H9 (cell line): ENCODE data around the gene STX11. TPM values are rescaled to one million over a fixed set of nuclear protein-coding genes. Genes with fewer than 3 reads are reported as not detected.

Experiments used
- DNase-seq: peaks from one replicate; pipeline ENCODE4 v3.0.0-alpha.2; 2017
- H2AFZ ChIP-seq: one replicate; pipeline ENCODE4 v1.6.1; 2013; ENCODE audit warnings: mild to moderate bottlenecking, low read length, control low read depth, moderate library complexity
- H2AK5ac ChIP-seq: 2 replicates; pipeline ENCODE4 v1.6.1; 2013; ENCODE audit warnings: low read length, control low read depth, mixed read lengths; ENCODE audit not compliant: insufficient read length
- H2BK120ac ChIP-seq: one replicate; pipeline ENCODE4 v1.6.1; 2013; ENCODE audit warnings: low read depth, mild to moderate bottlenecking, low read length, control low read depth, inconsistent platforms; ENCODE audit not compliant: poor library complexity, severe bottlenecking
- H2BK12ac ChIP-seq: 2 replicates; pipeline ENCODE4 v1.6.1; 2013; ENCODE audit warnings: low read length, control low read depth, mixed read lengths, low read depth; ENCODE audit not compliant: insufficient read length
- H2BK15ac ChIP-seq: 2 replicates; pipeline ENCODE4 v1.6.1; 2013; ENCODE audit warnings: low read depth, low read length, control low read depth
- H2BK20ac ChIP-seq: one replicate; pipeline ENCODE4 v1.6.1; 2013; ENCODE audit warnings: low read depth, mild to moderate bottlenecking, low read length, control low read depth, inconsistent platforms; ENCODE audit not compliant: poor library complexity, severe bottlenecking
- H2BK5ac ChIP-seq: 2 replicates; pipeline ENCODE4 v1.6.1; 2013; ENCODE audit warnings: low read length, control low read depth, mixed read lengths; ENCODE audit not compliant: insufficient read length
- H3K14ac ChIP-seq: 2 replicates; pipeline ENCODE4 v1.6.1; 2013; ENCODE audit warnings: low read length, control low read depth; ENCODE audit not compliant: insufficient read depth
- H3K18ac ChIP-seq: 2 replicates; pipeline ENCODE4 v1.6.1; 2013; ENCODE audit warnings: low read depth, mild to moderate bottlenecking, mixed read lengths, low read length, control low read depth; ENCODE audit not compliant: insufficient read length
- H3K23ac ChIP-seq: 2 replicates; pipeline ENCODE4 v1.6.1; 2013; ENCODE audit warnings: low read length, control low read depth, mixed read lengths, low read depth; ENCODE audit not compliant: insufficient read length
- H3K23me2 ChIP-seq: 2 replicates; pipeline ENCODE4 v1.6.1; 2013; ENCODE audit warnings: low read depth, mild to moderate bottlenecking, mixed read lengths, low read length, control low read depth; ENCODE audit not compliant: insufficient read length, poor library complexity, severe bottlenecking
- H3K27ac ChIP-seq: 2 replicates; pipeline ENCODE4 v1.5.1; 2013; ENCODE audit warnings: low read length, control low read depth, mixed read lengths, low read depth; ENCODE audit not compliant: insufficient read length
- H3K27me3 ChIP-seq: 2 replicates; pipeline ENCODE4 v1.6.1; 2013; ENCODE audit warnings: low read length, control low read depth, inconsistent platforms; ENCODE audit not compliant: insufficient read depth
- H3K4ac ChIP-seq: 2 replicates; pipeline ENCODE4 v1.6.1; 2013; ENCODE audit warnings: low read depth, mild to moderate bottlenecking, control low read depth, inconsistent platforms, low read length, moderate library complexity
- H3K4me1 ChIP-seq: 2 replicates; pipeline ENCODE4 v1.6.1; 2013; ENCODE audit warnings: low read length, control low read depth, inconsistent platforms; ENCODE audit not compliant: insufficient read depth
- H3K4me2 ChIP-seq: 2 replicates; pipeline ENCODE4 v1.6.1; 2013; ENCODE audit warnings: low read length, control low read depth, mixed read lengths; ENCODE audit not compliant: insufficient read length, insufficient read depth
- H3K56ac ChIP-seq: 2 replicates; pipeline ENCODE4 v1.6.1; 2013; ENCODE audit warnings: low read depth, mild to moderate bottlenecking, mixed read lengths, low read length, control low read depth; ENCODE audit not compliant: insufficient read length
- H3K79me1 ChIP-seq: 2 replicates; pipeline ENCODE4 v1.6.1; 2013; ENCODE audit warnings: low read depth, mild to moderate bottlenecking, moderate library complexity, low read length, control low read depth, inconsistent platforms; ENCODE audit not compliant: insufficient read depth, poor library complexity, severe bottlenecking
- H3K79me2 ChIP-seq: 2 replicates; pipeline ENCODE4 v1.6.1; 2013; ENCODE audit warnings: low read length, control low read depth, inconsistent platforms; ENCODE audit not compliant: insufficient read depth
- H3K9ac ChIP-seq: 2 replicates; pipeline ENCODE4 v1.6.1; 2013; ENCODE audit warnings: low read length, control low read depth, mixed read lengths; ENCODE audit not compliant: insufficient read length; ENCODE audit errors: extremely low read depth
- H3K9me3 ChIP-seq: one replicate; pipeline ENCODE4 v1.6.1; 2013; ENCODE audit warnings: low read depth, low read length, inconsistent platforms; ENCODE audit not compliant: control insufficient read depth
- H3T11ph ChIP-seq: one replicate; pipeline ENCODE4 v1.6.1; 2013; ENCODE audit warnings: mild to moderate bottlenecking, low read length, control low read depth, inconsistent platforms
- H4K20me1 ChIP-seq: one replicate; pipeline ENCODE4 v1.6.1; 2013; ENCODE audit not compliant: control insufficient read depth, insufficient read length, insufficient read depth
- H4K5ac ChIP-seq: 2 replicates; pipeline ENCODE4 v1.6.1; 2013; ENCODE audit warnings: low read depth, mild to moderate bottlenecking, mixed read lengths, low read length, control low read depth; ENCODE audit not compliant: insufficient read length
- H4K8ac ChIP-seq: replicated peaks from 2 replicates; pipeline ENCODE4 v1.6.1; 2013; ENCODE audit warnings: low read length, control low read depth, mixed read lengths, low read depth; ENCODE audit not compliant: insufficient read length
- H4K91ac ChIP-seq: 2 replicates; pipeline ENCODE4 v1.6.1; 2013; ENCODE audit warnings: low read depth, mild to moderate bottlenecking, moderate library complexity, mixed read lengths, low read length, control low read depth; ENCODE audit not compliant: insufficient read length
- H3K27ac Mint-ChIP-seq, 3 experiments: 2 replicates in 2 of 3; 3 replicates in 1 of 3; pipeline ENCODE4 v1.8.0; 2020 to 2021; ENCODE audit warnings: mixed read lengths in 3 of 3, mild to moderate bottlenecking in 1 of 3, moderate library complexity in 1 of 3
- H3K27me3 Mint-ChIP-seq: 2 replicates; pipeline ENCODE4 v1.8.0; 2021; ENCODE audit warnings: low read depth, mild to moderate bottlenecking, moderate library complexity, mixed read lengths
- H3K36me3 Mint-ChIP-seq, 3 experiments: 2 replicates in 2 of 3; 3 replicates in 1 of 3; pipeline ENCODE4 v1.8.0; 2020 to 2021; ENCODE audit warnings: low read depth in 3 of 3, mixed read lengths in 3 of 3; ENCODE audit not compliant: insufficient read depth in 1 of 3
- H3K4me1 Mint-ChIP-seq, 2 experiments: 2 replicates each; pipeline ENCODE4 v1.8.0; 2020; ENCODE audit warnings: mixed read lengths in 2 of 2
- H3K4me3 Mint-ChIP-seq, 2 experiments: 2 replicates in 1 of 2; 3 replicates in 1 of 2; pipeline ENCODE4 v1.8.0; 2020 to 2021; ENCODE audit warnings: mild to moderate bottlenecking in 2 of 2, mixed read lengths in 2 of 2, moderate library complexity in 1 of 2
- H3K9me3 Mint-ChIP-seq, 2 experiments: 2 replicates in 1 of 2; 3 replicates in 1 of 2; pipeline ENCODE4 v1.8.0; 2020; ENCODE audit warnings: mild to moderate bottlenecking in 2 of 2, mixed read lengths in 2 of 2, moderate library complexity in 1 of 2
- WGBS: extraction: QIAGEN DNeasy Blood & Tissue Kit; methylation state at CpG from one replicate; pipeline ENCODE4 v1.1.7; 2013; ENCODE audit warnings: missing lambda C conversion rate, low lambda C conversion rate, mixed read lengths; ENCODE audit not compliant: insufficient read length; ENCODE audit errors: extremely low coverage; 5-methylcytosine and 5-hydroxymethylcytosine counted together
- total RNA-seq: library from RNA; stranded (reverse); gene quantifications from 2 replicates; pipeline ENCODE4 v1.2.1, GENCODE V29; 2021
- TF ChIP-seq, protein P1 (sequence below): fragments of 200-600 bp; sonication (generic); conservative IDR thresholded peaks from 3 replicates; pipeline ENCODE4 v1.8.0; 2021; ENCODE audit warnings: antibody characterized with exemption, mild to moderate bottlenecking

The STX11 gene
- total RNA-seq, 1 experiment from 2014 or later = 0.22 TPM

DNA sequence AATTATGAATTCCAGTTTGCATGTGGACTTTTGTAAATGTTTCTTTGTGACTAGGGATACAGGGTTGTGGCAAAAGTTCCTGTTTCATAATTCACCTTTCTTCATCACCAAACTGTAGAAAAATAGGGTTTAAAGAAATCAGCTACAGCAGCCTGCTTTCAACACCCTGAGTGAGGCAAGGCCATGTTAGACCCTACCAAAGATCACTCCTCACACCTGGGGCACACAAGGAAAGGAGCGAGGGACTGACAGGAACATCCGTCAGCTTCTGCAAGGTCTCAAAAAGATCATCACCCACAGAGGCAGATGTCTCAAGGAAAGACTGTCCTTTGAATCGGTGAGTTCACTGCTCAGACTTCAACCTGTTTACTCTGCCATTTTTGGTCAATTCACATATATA lies 10.5 kb upstream of the STX11 start:
- Histone ChIP-seq H3K9ac (no peak overlapping the region), H4K91ac (no peak overlapping the region), H2BK20ac (no peak overlapping the region), H3K56ac (no peak overlapping the region), H3K79me2 (no peaks in the 10 kb centered on the region), H3K27me3 (no peaks in the 10 kb centered on the region), H2BK12ac (no peak overlapping the region), H3K23me2 (no peaks in the 10 kb centered on the region), H2BK15ac (no peak overlapping the region), H4K5ac (no peak overlapping the region), H3K27ac (no peak overlapping the region), H3K14ac (no peak overlapping the region), H3K9me3 (no peaks in the 10 kb centered on the region), H3K4me1 (no peaks in the 10 kb centered on the region), H4K20me1 (no peaks in the 10 kb centered on the region), H2BK120ac (no peak overlapping the region), H4K8ac (no peak overlapping the region), H2AFZ (no peak overlapping the region), H3K4me2 (no peak overlapping the region), H3K23ac (no peak overlapping the region), H3K18ac (no peak overlapping the region), H2BK5ac (no peak overlapping the region), H3K79me1 (no peaks in the 10 kb centered on the region), H2AK5ac (no peak overlapping the region), H3T11ph (no peak overlapping the region), H3K4ac (no peak overlapping the region)
- no peak overlapping the region for H3K4me3 Mint-ChIP-seq
- H3K27ac Mint-ChIP-seq = no peak overlapping the region
- no CpG with 5 or more reads among the region's 3 CpGs for WGBS
- H3K4me1 Mint-ChIP-seq = no peaks in the 10 kb centered on the region
- no peak for DNase-seq
- no peaks in the 10 kb centered on the region for H3K36me3 Mint-ChIP-seq
- TF ChIP-seq, protein P1, sequence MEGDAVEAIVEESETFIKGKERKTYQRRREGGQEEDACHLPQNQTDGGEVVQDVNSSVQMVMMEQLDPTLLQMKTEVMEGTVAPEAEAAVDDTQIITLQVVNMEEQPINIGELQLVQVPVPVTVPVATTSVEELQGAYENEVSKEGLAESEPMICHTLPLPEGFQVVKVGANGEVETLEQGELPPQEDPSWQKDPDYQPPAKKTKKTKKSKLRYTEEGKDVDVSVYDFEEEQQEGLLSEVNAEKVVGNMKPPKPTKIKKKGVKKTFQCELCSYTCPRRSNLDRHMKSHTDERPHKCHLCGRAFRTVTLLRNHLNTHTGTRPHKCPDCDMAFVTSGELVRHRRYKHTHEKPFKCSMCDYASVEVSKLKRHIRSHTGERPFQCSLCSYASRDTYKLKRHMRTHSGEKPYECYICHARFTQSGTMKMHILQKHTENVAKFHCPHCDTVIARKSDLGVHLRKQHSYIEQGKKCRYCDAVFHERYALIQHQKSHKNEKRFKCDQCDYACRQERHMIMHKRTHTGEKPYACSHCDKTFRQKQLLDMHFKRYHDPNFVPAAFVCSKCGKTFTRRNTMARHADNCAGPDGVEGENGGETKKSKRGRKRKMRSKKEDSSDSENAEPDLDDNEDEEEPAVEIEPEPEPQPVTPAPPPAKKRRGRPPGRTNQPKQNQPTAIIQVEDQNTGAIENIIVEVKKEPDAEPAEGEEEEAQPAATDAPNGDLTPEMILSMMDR = no peak
- no peaks in the 10 kb centered on the region for H3K9me3 Mint-ChIP-seq
- H3K27me3 Mint-ChIP-seq = peaks cover 3% of the 10 kb centered on the region; the same call in 1 of the 2 replicates
